ENCODE data around the gene NAALADL2.

DNA sequence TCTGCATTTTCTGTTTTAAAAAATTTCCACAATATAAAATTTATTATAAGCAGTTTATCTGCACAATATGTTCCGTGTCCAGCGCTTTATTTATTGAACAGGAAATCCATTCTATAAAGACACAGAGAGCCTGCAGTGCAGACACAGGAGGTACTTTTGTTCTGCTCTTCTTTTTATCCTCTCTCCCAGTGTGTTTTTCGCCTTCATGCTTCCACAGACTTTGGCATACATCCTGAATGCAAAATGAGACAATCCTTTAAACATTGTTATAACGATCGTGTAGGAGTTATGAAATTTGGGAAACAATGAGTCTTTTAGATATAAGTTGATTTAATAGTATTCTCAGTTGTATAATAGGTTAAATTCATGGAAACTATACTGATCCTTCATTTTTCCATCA is 749.2 kb downstream of the NAALADL2 start:
- TF ChIP-seq, protein P1, sequence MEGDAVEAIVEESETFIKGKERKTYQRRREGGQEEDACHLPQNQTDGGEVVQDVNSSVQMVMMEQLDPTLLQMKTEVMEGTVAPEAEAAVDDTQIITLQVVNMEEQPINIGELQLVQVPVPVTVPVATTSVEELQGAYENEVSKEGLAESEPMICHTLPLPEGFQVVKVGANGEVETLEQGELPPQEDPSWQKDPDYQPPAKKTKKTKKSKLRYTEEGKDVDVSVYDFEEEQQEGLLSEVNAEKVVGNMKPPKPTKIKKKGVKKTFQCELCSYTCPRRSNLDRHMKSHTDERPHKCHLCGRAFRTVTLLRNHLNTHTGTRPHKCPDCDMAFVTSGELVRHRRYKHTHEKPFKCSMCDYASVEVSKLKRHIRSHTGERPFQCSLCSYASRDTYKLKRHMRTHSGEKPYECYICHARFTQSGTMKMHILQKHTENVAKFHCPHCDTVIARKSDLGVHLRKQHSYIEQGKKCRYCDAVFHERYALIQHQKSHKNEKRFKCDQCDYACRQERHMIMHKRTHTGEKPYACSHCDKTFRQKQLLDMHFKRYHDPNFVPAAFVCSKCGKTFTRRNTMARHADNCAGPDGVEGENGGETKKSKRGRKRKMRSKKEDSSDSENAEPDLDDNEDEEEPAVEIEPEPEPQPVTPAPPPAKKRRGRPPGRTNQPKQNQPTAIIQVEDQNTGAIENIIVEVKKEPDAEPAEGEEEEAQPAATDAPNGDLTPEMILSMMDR (IDR thresholded peaks at IDR 0.05; ENCODE audit: low read length), result no peak
- no peak for TF ChIP-seq EZH2 (IDR thresholded peaks at IDR 0.05; ENCODE audit: borderline replicate concordance, low read length)

Measured in OCI-LY1 (cell line).